NCI-H1105 treated with DMSO at 0.1 percent for 48 hours (cell line): Measurements from ENCODE around the gene ABHD5.

ENCODE experiments used
- DNase-seq: peaks from one replicate; lab custom pipeline; 2025; lab: John Stamatoyannopoulos, UW

ABHD5 gene

DNA sequence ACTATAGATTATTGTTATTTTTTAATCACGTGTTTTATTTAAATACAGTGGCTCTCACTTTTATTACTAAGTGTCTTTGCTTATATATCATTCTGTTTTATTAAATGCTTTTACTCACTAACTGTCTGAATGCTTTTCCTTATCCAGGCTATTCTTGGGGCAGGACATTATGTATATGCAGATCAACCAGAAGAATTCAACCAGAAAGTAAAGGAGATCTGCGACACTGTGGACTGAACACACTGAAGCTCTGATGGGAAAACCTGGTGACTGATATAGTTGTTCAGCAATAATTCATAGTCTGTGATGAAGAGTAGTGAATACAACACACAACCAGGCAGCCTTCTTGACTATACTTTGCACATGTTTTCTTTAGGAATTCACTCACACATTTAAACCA lies 27.6 kb downstream of the ABHD5 start:
- DNase-seq = no peak

DNA sequence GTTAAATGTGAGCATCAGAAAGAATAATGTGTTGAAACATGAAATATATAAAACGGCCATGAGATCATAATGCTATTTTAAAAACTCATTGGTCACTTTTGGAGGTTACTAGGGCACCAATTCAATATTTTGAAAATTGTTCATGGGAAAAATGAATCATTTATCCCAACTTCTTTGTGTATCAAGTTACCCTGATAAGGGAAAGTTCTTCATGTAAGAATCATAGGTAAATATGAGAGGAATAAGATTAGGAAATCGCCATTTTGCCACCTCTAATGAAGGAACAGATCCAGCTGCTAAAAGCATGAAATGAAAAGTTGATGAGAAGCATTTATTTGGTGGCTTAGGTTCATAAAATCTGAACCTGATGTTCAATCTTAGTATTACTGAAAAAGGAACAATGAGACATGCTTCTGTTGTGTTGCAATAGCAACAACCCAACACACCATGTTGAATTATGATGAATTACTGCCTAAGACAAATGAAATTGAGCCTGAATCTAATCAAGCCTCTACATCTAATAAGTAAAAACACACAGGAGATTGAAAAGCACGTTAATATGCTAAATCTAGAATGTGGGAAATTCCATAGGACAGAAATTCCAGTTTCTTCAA lies 32.5 kb downstream of the ABHD5 start:
- no peak for DNase-seq

DNA sequence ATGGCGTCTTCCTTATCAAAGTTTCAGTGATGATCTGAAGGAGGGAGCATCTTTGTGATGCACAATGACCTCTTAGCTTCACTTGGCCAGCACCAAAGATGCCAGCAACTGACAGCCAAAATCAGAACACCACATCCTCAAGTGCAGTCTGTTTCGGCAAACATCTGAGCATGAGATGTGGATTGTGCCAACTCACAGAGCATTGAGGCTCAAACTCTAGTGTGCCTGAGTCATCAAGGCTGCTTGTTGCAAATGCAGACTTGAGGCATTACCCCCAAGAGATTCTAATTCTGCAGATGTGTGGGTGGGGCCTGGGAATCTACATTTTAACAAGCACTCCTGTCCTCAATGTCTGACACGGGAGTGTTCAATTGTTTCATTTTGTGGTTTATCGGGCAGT lies 35.8 kb downstream of the ABHD5 start:
- no peak for DNase-seq

DNA sequence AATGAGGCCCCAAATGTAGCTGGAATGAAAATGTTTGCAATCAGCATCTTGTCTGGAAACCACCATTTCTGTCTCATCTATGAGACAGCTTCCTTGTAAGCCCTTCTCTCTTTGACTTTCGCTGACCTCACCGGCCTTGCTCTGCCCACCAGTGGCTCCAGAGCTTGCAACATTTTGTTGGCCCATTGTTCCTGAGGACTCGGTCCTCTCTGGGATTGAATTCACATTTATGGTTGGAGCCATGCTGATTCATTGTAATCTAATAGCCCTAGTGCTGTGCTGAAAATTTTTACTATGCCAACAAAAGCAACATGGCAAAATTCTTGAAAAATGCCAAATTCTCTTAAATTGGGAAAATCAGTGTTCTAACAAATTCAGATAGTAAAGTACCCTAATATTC lies 37.2 kb downstream of the ABHD5 start:
- DNase-seq = no peak

DNA sequence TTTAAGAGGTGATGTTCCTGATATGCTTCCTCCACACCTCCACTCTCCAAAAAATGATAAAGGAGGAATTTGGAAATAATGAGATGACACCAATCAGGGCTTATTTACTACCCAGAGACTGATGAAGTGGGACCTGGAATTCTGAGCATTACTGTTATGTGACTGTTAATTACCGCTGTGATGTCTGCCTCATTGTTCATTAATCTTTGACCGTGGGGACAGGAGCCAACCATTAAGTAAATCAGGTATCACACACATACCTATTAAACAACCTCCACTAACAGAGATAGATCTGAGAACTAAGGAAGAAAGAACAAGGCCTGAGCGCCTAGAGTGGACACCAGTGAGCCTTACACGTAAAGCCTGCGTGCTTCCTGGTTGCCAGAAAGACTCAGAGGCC lies 37.7 kb downstream of the ABHD5 start:
- DNase-seq = no peak

DNA sequence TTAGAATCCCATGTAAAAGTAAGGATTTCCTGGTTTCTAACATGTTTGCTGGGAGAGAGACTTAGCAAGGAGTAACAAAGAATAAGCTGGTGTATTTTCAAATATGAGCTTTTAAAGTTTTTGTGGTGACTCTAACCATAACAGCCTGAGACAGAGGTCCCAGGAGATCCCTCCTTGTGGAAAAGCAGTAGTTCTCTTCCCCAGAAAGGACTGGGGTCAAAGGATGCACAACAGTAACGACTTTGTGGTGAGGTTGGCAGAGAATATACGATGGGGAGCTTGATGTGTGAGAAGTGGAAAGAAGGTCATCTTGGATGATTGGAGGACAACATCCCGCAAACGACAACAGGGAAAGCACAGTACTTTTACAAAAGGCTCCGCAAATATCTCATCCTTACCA lies 38.2 kb downstream of the ABHD5 start:
- DNase-seq = no peak

DNA sequence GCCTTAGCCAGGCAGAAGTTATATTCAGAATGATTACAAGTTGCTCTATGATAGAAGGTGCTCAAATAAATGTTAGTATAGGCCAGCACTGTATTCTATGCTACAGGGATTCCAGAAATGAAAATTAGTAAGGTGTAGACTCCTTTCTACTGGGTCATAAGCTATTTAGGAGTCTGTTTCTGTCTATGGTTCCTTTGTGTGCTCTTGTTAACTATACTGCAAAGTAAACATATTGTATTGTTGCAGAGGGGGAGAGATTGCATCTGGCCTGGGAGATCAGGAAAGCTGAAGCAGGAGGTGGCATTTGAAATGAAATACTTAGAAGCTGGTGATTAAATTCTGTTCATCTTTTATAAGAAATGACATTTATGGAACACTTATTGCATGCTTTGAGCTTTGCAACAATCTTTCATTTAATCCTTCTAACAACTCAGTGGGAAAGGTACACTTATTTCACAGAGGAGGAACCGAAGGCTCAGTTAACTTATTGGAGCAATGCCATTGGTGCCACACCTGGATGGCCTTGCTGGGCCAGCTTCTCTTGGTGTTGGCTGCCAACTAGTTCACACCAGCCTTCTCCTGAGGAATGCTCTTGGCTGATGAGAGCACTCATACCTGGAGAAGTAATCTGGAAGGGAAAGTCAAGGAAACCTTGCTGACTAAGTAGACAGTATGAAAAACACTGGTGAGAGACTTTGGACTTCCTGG lies 39.1 kb downstream of the ABHD5 start:
- no peak for DNase-seq

DNA sequence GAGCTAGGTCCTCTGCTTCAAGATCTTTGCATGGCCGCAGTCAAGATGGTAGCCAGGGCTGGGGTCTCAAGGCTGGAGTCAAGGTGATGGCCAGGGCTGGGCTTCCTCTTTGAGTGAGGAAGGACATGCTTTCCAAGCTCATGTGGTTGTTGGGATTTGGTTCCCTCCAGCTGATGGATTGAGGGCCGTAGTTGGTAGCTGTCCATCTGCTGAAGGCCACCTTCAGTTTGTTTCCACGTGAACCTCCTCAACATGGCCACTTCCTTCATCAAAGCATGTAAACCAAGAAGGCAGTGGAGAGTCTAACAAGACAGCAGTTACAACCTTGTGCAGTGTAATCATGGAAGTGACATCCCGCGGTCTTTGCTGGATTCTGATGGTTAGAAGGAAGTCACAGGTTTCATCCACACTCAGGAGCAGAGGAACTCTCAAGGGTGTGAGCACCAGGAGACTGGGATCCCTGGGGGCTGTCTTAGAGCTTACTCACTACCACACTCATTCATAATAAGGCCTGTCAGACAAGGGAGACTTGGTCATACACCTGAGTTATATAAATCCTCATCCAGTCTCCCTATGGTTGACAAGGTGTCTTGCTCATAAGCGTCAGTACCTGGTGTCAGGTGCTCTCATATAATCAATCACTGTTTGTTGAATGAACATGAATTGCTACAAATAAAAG lies 42.1 kb downstream of the ABHD5 start:
- no peak for DNase-seq

DNA sequence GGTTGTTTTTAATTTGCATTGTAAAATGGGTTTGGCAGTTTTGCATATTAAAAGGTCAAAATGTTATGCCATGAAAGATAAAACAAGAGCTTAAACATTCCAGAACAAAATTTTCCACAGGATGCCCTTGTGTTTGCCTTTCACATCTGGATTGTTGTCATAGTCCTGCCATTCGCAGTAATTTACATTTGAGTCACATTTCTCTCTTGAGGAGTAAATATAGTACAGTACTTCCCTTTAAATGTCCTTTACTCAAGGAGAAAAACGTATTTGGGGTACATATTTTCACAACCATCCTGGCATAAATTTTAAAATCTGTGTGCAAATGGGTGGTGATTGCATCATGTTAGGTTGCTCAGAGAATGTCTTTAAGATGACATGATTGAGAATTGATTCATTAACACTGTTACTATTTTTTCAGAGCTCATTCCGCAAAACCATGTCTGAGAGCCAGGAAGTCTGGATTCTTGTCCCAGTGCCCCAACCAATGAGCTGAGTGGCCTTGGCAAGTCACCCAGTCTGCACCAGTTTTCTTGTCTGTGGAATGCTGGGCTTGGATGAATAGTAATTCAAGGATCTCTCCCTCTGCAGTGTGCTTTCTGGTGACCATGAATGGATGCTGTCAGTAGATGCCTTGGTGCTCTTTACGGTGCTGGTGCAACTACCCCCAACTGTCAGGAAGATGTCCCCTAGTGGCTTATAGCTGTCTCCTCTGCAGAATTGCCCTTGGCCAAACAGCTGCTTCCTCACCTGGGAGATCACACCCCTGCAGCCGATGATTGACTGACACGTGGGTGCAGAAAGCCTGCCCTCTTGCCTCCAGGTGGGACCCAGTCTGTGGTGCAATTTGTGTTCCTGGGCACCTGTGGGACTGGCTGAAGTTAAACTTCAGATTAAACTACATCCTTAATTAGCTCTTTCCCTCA lies 43.0 kb downstream of the ABHD5 start:
- no peak for DNase-seq

DNA sequence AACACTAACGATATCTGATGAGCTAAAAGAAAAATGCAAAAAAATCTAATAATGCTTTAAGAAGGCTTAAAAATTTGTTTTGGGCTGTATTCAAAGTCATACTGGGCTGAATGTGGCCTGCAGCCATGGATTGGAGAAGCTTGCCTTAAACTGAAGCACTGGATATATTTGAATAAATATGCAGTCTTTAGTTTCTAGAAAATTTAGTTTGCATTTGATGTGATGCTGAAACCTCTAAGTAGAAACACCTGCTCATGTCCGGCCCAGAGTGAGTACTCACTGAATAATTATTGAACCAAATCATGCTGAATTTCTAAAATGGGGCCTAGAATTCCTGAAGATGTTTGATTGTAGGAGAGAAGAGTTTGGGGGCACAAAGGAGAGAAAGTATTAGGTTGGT lies 43.9 kb downstream of the ABHD5 start:
- no peak for DNase-seq

DNA sequence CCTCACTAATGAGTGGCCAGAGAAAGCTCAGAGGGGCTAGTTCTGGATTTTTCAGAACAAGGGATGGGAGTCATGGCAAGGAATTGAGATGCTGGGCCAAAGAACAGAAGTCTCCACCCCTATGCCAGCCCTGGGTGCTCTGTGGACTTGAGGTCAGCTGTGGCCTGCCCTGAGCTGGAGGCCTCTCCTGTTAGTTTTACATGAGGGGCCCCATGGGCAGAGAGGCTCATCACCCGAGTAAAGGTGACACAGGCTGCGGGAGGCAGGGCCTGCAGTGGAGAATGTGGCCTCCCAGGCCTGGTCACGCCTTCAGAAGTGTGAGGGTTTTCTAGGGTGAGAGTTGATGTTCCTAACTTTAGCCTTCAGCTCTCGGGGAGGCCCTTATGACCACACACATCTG lies 44.9 kb downstream of the ABHD5 start:
- DNase-seq = no peak

DNA sequence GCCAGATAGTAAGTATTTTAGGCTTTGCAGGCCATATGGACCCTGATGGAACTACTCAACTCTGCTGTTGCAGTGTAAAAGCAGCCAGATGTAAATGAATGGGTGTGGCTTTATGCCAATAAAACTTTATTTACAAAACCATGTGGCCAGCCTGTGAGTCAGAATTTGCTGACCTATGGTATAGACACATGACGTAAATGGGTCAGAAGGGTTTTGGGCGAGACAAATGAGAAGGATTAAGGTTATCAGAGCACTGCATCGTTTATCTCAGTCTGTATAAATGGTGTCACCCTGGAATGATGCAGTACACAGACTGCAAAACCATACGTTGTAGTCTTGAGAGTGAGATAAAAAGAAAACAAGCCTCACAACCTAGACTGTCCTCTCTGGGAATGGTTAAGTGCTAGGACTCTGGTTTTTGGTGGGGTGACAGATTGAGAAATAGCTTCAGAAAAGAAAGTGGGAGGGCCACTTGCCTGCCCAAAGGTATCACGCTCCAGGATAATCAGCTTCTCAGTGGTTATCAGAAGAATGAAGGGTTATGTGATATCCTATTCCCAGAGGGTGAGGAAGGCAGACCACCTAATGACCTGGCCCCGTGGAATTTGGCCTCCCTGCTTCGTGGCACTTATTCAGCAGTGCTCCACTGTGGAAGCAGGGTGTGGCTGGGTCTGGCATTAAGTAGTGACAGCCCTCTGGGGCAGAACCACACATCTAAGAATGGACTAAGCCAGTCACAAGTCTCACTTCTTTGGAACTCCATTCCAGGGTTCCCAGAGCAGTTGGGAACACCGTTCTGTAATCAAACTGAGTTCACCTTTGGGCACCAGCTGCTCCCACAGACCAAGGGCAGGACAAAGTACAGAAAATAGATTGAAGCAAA lies 46.1 kb downstream of the ABHD5 start:
- no peak for DNase-seq

DNA sequence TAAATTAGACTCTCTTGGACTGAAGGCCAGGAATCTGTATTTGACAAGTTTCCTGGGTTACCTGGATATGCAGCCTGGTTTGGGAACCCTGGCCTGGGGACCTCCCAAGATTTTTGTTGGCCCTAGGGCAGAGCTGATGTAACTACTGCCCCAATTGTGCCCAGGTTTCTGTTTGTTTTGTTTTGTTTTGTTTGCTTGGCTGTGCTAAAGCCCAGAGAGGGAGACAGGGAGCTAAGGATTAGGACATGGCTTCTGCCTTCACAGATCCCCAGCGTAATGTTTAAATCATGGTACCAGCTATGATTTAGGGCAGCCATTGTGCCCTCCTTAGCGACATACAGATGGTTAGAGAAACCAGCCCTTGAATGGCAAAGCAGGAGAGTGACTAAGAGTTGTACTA lies 47.6 kb downstream of the ABHD5 start:
- no peak for DNase-seq

DNA sequence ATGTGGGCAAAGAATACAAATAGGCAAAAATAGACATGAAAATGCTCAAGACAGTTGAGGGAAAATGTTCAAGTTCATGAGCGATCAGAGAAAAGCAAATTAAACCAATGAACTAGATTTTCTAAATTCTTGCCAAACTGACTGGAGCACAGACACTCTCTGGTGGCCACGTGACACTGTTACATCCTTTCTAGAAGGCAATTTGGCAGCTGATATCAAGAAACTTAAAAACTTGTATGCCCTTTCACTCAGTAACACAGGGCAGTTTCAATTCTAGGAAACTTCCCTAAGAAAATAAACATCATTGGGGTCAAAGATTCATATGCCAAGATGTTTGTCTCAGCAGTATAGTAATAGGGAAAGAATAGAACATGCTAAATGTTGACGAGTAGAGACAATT lies 52.2 kb downstream of the ABHD5 start:
- DNase-seq = no peak

DNA sequence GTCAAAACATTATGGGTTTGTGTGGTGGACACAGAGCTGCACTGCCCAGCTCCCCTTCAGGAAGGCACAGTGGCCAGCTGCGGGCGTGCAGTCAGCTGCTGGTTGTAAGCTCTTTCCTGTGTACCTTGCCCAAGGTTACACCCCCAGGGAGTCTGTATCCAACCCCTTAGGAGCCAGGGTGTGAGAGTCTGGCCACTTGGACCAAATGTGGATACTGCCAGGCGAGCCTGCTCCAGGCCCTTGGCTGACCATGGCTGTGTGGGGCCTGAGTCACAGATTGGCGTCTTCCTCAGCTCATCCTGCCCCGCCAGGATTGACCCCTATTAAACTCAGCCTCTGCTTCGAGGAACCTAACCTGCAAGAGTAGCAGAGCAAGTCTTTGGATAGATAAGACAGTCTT lies 56.9 kb downstream of the ABHD5 start:
- DNase-seq = no peak

DNA sequence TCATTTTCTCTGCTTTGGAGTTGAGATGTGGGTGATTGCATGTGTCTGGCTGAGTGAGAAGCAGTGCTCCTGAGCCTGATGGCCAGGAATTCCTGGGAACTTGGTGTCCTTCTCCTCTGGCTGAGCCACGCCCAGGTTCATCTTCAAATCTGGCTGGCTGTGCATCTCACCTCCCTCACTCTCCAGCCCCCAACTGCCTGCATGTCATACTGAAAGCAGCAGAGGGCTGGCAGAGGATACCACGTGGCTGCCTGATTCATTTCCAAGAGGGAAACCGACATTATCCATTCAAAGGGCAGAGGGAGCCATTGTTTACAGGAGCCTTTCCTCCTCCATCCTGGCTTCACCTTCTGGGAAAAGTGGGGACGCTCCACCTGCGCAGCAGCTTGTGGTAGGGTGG lies 57.4 kb downstream of the ABHD5 start:
- DNase-seq = no peak

DNA sequence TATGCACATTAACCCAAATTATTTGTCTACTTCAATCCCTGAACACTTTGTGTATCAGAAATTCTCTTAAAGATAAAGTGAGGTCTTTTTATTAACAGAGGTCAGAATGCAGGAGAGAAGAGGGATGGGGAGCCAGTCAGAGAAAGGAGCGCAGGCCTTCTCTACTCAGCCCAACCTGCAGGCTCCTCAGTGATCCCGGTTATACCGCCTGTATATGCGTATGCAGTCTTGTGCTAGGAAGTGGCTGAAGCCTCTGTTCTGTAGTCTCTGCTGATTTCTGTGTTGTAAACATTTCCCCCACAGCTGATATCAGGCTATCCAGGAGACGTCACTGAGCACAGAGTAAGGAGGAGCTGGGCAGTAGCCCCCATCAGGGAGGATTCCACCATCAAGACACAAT lies 57.9 kb downstream of the ABHD5 start:
- DNase-seq = no peak

DNA sequence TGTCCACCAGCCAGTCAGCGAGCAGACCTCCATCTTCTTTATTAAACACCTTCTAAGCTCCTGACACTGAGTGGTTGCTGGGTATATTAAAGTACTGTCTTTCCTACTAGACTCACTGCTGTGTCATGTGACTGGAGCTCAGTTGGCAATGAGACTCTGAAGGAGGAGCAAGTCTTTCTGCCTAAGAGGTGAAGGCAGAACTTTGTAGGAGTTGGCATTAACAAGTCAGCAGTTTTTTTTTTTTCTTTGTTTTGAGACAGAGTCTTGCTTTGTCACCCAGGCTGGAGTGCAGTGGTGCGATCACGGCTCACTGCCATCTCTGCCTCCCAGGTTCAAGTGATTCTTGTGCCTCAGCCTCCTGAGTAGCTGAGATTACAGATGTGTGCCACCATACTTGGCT lies 62.2 kb downstream of the ABHD5 start:
- DNase-seq = no peak

DNA sequence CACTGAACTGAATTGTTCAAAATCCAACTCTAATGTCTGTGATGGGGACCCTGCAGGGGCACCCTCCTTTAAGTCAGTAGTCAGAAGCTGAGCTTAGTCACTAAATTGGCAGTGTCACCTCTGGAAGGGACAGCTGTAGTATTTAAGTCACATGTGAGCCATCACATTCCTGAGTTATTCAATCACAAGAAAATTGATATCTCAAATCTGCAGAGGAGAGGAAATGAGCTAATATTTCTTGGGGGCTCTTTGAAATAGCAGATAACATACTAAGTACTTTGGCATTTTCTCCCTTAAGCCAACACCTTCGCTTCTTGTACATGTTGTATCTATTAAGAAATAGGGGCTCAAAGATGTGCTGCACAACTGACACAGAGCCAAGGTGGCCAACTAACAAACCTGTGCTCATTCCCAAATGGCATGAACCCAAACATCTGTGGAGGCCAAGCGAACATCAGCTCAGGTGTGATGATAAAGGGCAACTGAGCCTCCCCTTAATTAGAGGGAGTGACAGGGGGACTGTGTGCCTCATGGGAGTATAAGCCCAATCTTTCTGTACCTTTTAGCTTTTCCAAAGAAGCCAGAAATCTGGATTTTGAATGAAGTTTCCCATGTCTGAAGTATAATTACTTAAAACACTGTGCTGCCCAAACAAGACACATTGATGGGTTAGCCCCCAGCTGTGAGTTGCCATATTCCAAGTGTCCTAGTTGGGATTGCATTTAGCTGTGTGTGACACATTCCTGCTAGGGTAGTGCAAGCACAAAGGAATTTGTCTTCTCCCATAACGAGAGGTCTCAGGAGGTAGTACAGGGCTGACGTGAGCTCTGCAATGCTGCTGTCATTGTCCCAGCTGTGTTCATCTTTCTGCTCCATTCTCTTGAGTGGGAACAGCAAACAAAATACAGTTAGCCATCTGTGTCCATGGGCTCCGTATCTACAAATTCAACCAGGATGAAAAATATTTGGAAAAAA lies 63.3 kb downstream of the ABHD5 start:
- no peak for DNase-seq

DNA sequence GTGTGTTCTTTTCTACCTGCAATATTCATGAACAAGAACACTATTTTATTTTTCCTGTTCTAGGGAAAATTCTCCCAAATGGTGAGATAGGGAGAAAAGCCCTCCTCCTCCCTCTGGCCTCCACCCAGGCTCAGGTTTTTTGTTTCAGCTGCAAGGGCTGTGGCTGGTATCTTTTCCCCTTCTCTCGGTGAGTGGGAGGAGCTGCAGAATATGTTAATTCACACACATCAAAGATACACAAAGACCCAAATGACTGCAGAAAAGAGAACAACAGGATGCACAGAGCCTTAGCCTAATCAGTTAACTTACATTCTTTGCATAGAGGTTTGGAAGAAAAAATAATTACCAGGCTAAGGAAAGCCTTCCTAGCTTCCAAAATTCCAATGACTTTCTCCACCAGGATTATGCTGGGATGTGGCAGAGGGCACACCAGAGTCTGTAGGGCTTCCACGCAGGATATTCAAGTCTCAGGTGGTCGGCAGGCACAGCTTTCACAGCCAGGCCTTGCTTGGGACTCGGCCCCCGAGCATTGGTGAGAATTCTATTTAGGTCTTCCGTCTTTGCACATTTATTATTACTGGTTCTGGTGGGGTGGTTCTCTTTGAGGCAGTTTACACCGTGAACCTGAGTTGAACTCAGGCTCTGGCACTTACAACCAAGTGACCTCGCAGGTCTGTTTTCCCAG lies 64.9 kb downstream of the ABHD5 start:
- no peak for DNase-seq
